Sigmoid colon (tissue), 7 donors: ENCODE data around the gene FEZF2. TPM values are rescaled to one million over a fixed set of nuclear protein-coding genes. Genes with fewer than 3 reads are reported as not detected.

ENCODE experiments used
- DNase-seq: peaks from one replicate; pipeline ENCODE4 v3.0.0-alpha.2; 2019
- H3K27ac ChIP-seq, 4 donors: fragments of 200-600 bp; sonication (generic); one replicate each; pipeline ENCODE4 v1.5.1; 2016 to 2019; ENCODE audit warnings: mild to moderate bottlenecking in 1 of 4
- H3K27me3 ChIP-seq, 3 donors: fragments of 200-600 bp; sonication (generic); one replicate each; pipeline ENCODE4 v1.5.1; 2019; ENCODE audit warnings: mild to moderate bottlenecking in 1 of 3
- H3K36me3 ChIP-seq, 4 donors: fragments of 200-600 bp; sonication (generic); one replicate each; pipeline ENCODE4 v1.5.1; 2016 to 2019
- H3K4me1 ChIP-seq, 4 donors: fragments of 200-600 bp; sonication (generic); one replicate each; pipeline ENCODE4 v1.5.1; 2017 to 2019
- H3K4me3 ChIP-seq, 4 donors: fragments of 200-600 bp; sonication (generic); one replicate each; pipeline ENCODE4 v1.5.1; 2017 to 2019; ENCODE audit warnings: mild to moderate bottlenecking in 2 of 4, moderate library complexity in 1 of 4
- H3K9me3 ChIP-seq, 4 donors: fragments of 200-600 bp in 3 of 4; sonication (generic) in 3 of 4; one replicate each; pipeline versions ENCODE4 v1.5.1 to v1.6.1; 2013 to 2019
- EP300 ChIP-seq, 4 donors: sonication (generic); formaldehyde crosslinking; IDR thresholded peaks; one replicate each; pipeline ENCODE4 v1.6.1; 2017; ENCODE audit warnings: antibody characterized with exemption in 4 of 4
- POLR2A ChIP-seq, 2 donors: fragments of 450-650 bp; IDR thresholded peaks; one replicate each; pipeline ENCODE4 v1.6.1; 2016; ENCODE audit warnings: antibody characterized with exemption in 2 of 2, mild to moderate bottlenecking in 2 of 2, moderate library complexity in 2 of 2
- POLR2AphosphoS5 ChIP-seq, 4 donors: sonication (generic); formaldehyde crosslinking; IDR thresholded peaks; one replicate each; pipeline ENCODE4 v1.6.1; 2017; ENCODE audit warnings: antibody characterized with exemption in 4 of 4
- WGBS, 2 donors: extraction: QIAGEN DNeasy Blood & Tissue Kit; methylation state at CpG; one replicate each; pipeline ENCODE4 v1.1.7; 2013; 5-methylcytosine and 5-hydroxymethylcytosine counted together
- intact Hi-C: fragments of 100-400 bp; cut with DNase I; formaldehyde crosslinking; loops from one replicate; pipeline ENCODE4 v1.15.1; 2023
- polyA plus RNA-seq, 3 donors: library from polyadenylated mRNA; stranded (reverse); fragments of 200-250 nt; gene quantifications; one replicate each; pipeline ENCODE4 v1.2.3, GENCODE V29; 2013
- total RNA-seq, 4 donors: library from RNA; depleted of rRNA; stranded (reverse); fragments of >200 nt; gene quantifications; one replicate each; pipeline ENCODE4 v1.1.0, GENCODE V29; 2016
- TF ChIP-seq, protein P1 (sequence below), 4 experiments: fragments of 450-650 bp in 3 of 4; fragments of 200-600 bp in 1 of 4; IDR thresholded peaks; one replicate each; pipeline ENCODE4 v1.5.1; 2016 to 2019; ENCODE audit warnings: antibody characterized with exemption in 4 of 4, mild to moderate bottlenecking in 3 of 4, moderate library complexity in 2 of 4
- donor health status: healthy with polysubstance abuse.
- donor health status: Bipolar disorder and iron deficiency.
- donor health status: healthy.

FEZF2 gene
- total and polyA plus RNA-seq, 7 donors, result not detected

DNA sequence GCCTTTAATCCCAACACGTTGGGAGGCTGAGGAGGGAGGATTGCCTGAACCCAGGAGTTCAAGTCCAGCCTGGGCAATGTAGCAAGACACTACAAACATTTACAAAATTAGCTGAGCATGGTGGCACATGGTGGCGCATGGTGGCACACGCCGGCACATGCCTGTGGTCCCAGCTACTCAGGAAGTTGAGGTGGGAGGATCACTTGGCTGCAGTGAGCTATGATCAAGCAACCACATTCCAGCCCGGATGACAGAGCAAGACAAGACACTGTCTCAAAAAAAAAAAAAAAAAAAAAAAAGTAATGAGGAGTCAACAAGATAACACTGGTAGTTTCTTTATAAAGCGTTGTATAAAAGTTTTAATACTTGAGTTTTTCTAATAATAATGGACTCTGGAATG is 10.1 kb downstream of the FEZF2 start:
- intact Hi-C loops, result no loop called here
- DNase-seq, result no peak
- Histone ChIP-seq H3K27me3 (peaks cover 12 to 52% (median 18%) of the 10 kb centered on the region in 3 donors), H3K4me3 (no peak overlapping the region), H3K27ac (no peak overlapping the region), H3K36me3 (no peaks in the 10 kb centered on the region), H3K4me1 (peaks cover 0 to 7% (median 4%) of the 10 kb centered on the region in 4 donors), H3K9me3 (no peaks in the 10 kb centered on the region)
- WGBS, 2 donors, result 89 to 92% methylated on average over 6 of the region's 6 CpGs
- TF ChIP-seq POLR2A (IDR thresholded peaks at IDR 0.05) (no peak), EP300 (IDR thresholded peaks at IDR 0.05) (no peak), POLR2AphosphoS5 (IDR thresholded peaks at IDR 0.05) (no peak)
- TF ChIP-seq, protein P1, sequence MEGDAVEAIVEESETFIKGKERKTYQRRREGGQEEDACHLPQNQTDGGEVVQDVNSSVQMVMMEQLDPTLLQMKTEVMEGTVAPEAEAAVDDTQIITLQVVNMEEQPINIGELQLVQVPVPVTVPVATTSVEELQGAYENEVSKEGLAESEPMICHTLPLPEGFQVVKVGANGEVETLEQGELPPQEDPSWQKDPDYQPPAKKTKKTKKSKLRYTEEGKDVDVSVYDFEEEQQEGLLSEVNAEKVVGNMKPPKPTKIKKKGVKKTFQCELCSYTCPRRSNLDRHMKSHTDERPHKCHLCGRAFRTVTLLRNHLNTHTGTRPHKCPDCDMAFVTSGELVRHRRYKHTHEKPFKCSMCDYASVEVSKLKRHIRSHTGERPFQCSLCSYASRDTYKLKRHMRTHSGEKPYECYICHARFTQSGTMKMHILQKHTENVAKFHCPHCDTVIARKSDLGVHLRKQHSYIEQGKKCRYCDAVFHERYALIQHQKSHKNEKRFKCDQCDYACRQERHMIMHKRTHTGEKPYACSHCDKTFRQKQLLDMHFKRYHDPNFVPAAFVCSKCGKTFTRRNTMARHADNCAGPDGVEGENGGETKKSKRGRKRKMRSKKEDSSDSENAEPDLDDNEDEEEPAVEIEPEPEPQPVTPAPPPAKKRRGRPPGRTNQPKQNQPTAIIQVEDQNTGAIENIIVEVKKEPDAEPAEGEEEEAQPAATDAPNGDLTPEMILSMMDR (IDR thresholded peaks at IDR 0.05), result no peak

DNA sequence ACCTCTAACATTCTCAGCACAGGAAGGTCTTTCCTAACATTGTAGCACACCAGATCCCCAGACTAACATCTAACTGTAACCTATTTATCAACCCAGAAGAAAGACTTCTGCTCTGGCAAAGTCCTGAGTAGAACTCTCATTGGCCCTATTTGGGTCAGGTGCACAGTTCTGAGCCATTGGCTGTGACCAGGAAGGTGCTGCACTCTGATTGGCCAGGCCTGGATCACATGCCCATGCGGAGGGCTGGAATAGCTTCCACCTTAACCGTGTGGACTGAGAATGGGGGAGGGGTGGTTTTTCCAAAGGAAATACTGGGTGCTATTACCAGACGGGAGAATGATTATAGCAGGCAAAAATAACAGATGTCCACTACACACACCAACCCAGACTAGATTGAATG is 11.5 kb downstream of the FEZF2 start:
- intact Hi-C loops, result no loop called here
- Histone ChIP-seq H3K4me1 (no peaks in the 10 kb centered on the region), H3K36me3 (no peaks in the 10 kb centered on the region), H3K9me3 (no peaks in the 10 kb centered on the region), H3K27me3 (peaks cover 2 to 40% (median 4%) of the 10 kb centered on the region in 3 donors), H3K4me3 (no peak overlapping the region), H3K27ac (no peak overlapping the region)
- TF ChIP-seq EP300 (IDR thresholded peaks at IDR 0.05), result no peak
- TF ChIP-seq POLR2A (IDR thresholded peaks at IDR 0.05), result no peak
- no peak for TF ChIP-seq POLR2AphosphoS5 (IDR thresholded peaks at IDR 0.05)
- TF ChIP-seq, protein P1 (IDR thresholded peaks at IDR 0.05), result no peak
- no peak for DNase-seq
- 67 to 68% methylated on average over 3 of the region's 3 CpGs for WGBS, 2 donors

DNA sequence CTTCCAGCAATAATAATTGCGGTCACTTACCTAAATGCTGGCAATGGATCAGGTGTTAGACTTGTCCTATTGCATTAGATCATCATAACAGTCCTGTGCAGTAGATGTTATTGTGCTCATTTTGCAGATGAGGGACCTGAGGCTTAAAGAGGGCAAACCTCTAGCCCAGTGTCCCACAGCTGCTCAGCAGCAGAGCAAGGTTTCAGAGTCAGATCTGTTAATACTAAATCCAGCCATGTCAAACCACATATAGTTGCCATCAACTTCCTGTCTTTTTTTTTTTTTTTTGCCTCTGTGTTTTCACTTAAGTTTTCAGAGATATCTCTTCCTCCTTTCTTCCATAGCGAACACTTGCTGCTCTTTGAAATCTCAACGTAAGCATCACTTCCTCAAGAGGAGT is 12.1 kb downstream of the FEZF2 start:
- intact Hi-C loops, result no loop called here
- no peak for TF ChIP-seq POLR2AphosphoS5 (IDR thresholded peaks at IDR 0.05)

DNA sequence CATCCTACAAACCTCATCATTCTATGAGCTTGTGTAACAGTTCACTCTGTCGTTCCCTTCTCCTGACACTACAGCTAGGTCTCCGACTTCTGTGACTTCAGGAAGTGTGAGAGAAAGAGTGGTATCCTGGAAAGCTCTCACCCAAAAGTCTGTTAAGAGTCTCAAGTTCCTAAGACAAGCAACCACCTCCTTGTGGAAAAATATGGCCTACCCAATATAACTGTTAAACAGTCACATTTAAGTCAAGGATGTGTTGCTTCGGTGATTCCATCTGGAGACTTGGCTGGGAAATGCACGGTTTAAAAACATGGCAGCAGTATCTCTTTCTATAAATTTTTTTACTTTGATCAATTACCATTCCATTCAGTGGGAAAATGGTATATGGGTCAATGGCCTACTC is 13.8 kb downstream of the FEZF2 start:
- intact Hi-C loops, result no loop called here
- TF ChIP-seq, protein P1 (IDR thresholded peaks at IDR 0.05), result no peak
- TF ChIP-seq EP300 (IDR thresholded peaks at IDR 0.05), result no peak
- TF ChIP-seq POLR2AphosphoS5 (IDR thresholded peaks at IDR 0.05), result no peak
- TF ChIP-seq POLR2A (IDR thresholded peaks at IDR 0.05), result no peak
- Histone ChIP-seq H3K9me3 (no peaks in the 10 kb centered on the region), H3K36me3 (no peaks in the 10 kb centered on the region), H3K27me3 (peaks cover 0 to 27% (median 0%) of the 10 kb centered on the region in 3 donors), H3K4me3 (no peak overlapping the region), H3K4me1 (no peaks in the 10 kb centered on the region), H3K27ac (no peak overlapping the region)
- 80 to 84% methylated on average over 4 of the region's 4 CpGs for WGBS, 2 donors
- no peak for DNase-seq

More for the DNA sequence above, 12.1 kb downstream of the FEZF2 start:
- peaks cover 0 to 35% (median 0%) of the 10 kb centered on the region in 3 donors for H3K27me3 ChIP-seq
- no peak for DNase-seq
- H3K9me3 ChIP-seq, result no peaks in the 10 kb centered on the region
- 75 to 90% methylated on average over 3 of the region's 3 CpGs for WGBS, 2 donors
- no peak overlapping the region for H3K27ac ChIP-seq
- no peaks in the 10 kb centered on the region for H3K4me1 ChIP-seq
- no peaks in the 10 kb centered on the region for H3K36me3 ChIP-seq
- H3K4me3 ChIP-seq, result no peak overlapping the region

DNA sequence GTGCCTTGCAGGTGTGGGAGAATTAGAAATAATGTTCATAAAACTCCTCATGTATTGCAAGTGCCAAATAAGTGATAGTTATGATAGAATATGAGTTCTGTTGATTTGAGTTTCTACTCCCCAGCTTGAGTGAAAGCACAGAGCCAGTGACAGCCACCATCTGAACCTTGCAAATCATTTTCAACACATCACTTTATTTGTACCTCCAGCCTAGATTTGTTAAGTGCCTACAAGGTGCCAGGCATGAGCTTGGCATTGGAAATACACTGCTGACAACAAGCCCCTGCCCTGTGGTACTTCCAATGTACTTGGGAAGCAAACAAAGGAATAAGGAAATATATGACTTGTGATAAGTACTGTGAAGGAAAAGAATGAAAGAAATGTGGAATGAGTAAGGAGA is 17.0 kb downstream of the FEZF2 start:
- H3K27ac ChIP-seq, result no peak overlapping the region
- H3K9me3 ChIP-seq, result no peaks in the 10 kb centered on the region
- H3K36me3 ChIP-seq, result no peaks in the 10 kb centered on the region
- no peak for TF ChIP-seq EP300 (IDR thresholded peaks at IDR 0.05)
- H3K4me3 ChIP-seq, result no peak overlapping the region
- no peak for DNase-seq
- intact Hi-C loops, result no loop called here
- H3K27me3 ChIP-seq, result peaks cover 0 to 11% (median 0%) of the 10 kb centered on the region in 3 donors
- H3K4me1 ChIP-seq, result no peaks in the 10 kb centered on the region

DNA sequence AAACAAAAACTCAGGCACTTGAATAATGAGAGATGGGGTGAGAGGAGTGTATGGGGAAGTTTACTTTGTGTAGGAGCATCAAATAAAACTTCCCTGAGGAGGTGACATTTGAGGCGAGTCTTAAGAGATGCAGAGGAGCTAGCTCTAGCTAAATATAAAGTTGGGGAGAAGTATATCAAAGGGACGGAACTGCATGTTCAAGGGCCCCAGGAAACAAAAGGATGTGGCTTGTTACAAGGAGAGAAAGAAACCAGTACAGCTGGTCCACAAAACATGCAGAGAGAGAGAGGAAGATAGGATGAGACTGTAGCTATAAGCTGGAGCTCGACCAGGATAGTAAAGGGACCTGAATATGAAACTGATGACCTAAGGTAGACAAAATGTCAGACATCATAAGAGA is 17.6 kb downstream of the FEZF2 start:
- H3K36me3 ChIP-seq, result no peaks in the 10 kb centered on the region
- H3K27ac ChIP-seq, result no peak overlapping the region
- no peaks in the 10 kb centered on the region for H3K9me3 ChIP-seq
- no peaks in the 10 kb centered on the region for H3K4me1 ChIP-seq
- no peak for DNase-seq
- TF ChIP-seq EP300 (IDR thresholded peaks at IDR 0.05), result no peak
- TF ChIP-seq, protein P1 (IDR thresholded peaks at IDR 0.05), result no peak
- TF ChIP-seq POLR2A (IDR thresholded peaks at IDR 0.05), result no peak
- 59 to 77% methylated on average over 3 of the region's 3 CpGs for WGBS, 2 donors
- H3K4me3 ChIP-seq, result no peak overlapping the region
- intact Hi-C loops, result no loop called here
- H3K27me3 ChIP-seq, result peaks cover 0 to 8% (median 0%) of the 10 kb centered on the region in 3 donors
